H9 (cell line): ENCODE results near the gene RSPRY1. TPM values are rescaled to one million over a fixed set of nuclear protein-coding genes. Genes with fewer than 3 reads are reported as not detected.

Experiments
- DNase-seq: peaks from one replicate; pipeline ENCODE4 v3.0.0-alpha.2; 2017
- H2AFZ ChIP-seq: one replicate; pipeline ENCODE4 v1.6.1; 2013; ENCODE audit warnings: mild to moderate bottlenecking, low read length, control low read depth, moderate library complexity
- H2AK5ac ChIP-seq: 2 replicates; pipeline ENCODE4 v1.6.1; 2013; ENCODE audit warnings: low read length, control low read depth, mixed read lengths; ENCODE audit not compliant: insufficient read length
- H2BK120ac ChIP-seq: one replicate; pipeline ENCODE4 v1.6.1; 2013; ENCODE audit warnings: low read depth, mild to moderate bottlenecking, low read length, control low read depth, inconsistent platforms; ENCODE audit not compliant: poor library complexity, severe bottlenecking
- H2BK12ac ChIP-seq: 2 replicates; pipeline ENCODE4 v1.6.1; 2013; ENCODE audit warnings: low read length, control low read depth, mixed read lengths, low read depth; ENCODE audit not compliant: insufficient read length
- H2BK15ac ChIP-seq: 2 replicates; pipeline ENCODE4 v1.6.1; 2013; ENCODE audit warnings: low read depth, low read length, control low read depth
- H2BK20ac ChIP-seq: one replicate; pipeline ENCODE4 v1.6.1; 2013; ENCODE audit warnings: low read depth, mild to moderate bottlenecking, low read length, control low read depth, inconsistent platforms; ENCODE audit not compliant: poor library complexity, severe bottlenecking
- H2BK5ac ChIP-seq: 2 replicates; pipeline ENCODE4 v1.6.1; 2013; ENCODE audit warnings: low read length, control low read depth, mixed read lengths; ENCODE audit not compliant: insufficient read length
- H3K14ac ChIP-seq: 2 replicates; pipeline ENCODE4 v1.6.1; 2013; ENCODE audit warnings: low read length, control low read depth; ENCODE audit not compliant: insufficient read depth
- H3K18ac ChIP-seq: 2 replicates; pipeline ENCODE4 v1.6.1; 2013; ENCODE audit warnings: low read depth, mild to moderate bottlenecking, mixed read lengths, low read length, control low read depth; ENCODE audit not compliant: insufficient read length
- H3K23ac ChIP-seq: 2 replicates; pipeline ENCODE4 v1.6.1; 2013; ENCODE audit warnings: low read length, control low read depth, mixed read lengths, low read depth; ENCODE audit not compliant: insufficient read length
- H3K23me2 ChIP-seq: 2 replicates; pipeline ENCODE4 v1.6.1; 2013; ENCODE audit warnings: low read depth, mild to moderate bottlenecking, mixed read lengths, low read length, control low read depth; ENCODE audit not compliant: insufficient read length, poor library complexity, severe bottlenecking
- H3K27ac ChIP-seq: 2 replicates; pipeline ENCODE4 v1.5.1; 2013; ENCODE audit warnings: low read length, control low read depth, mixed read lengths, low read depth; ENCODE audit not compliant: insufficient read length
- H3K27me3 ChIP-seq: 2 replicates; pipeline ENCODE4 v1.6.1; 2013; ENCODE audit warnings: low read length, control low read depth, inconsistent platforms; ENCODE audit not compliant: insufficient read depth
- H3K4ac ChIP-seq: 2 replicates; pipeline ENCODE4 v1.6.1; 2013; ENCODE audit warnings: low read depth, mild to moderate bottlenecking, control low read depth, inconsistent platforms, low read length, moderate library complexity
- H3K4me1 ChIP-seq: 2 replicates; pipeline ENCODE4 v1.6.1; 2013; ENCODE audit warnings: low read length, control low read depth, inconsistent platforms; ENCODE audit not compliant: insufficient read depth
- H3K4me2 ChIP-seq: 2 replicates; pipeline ENCODE4 v1.6.1; 2013; ENCODE audit warnings: low read length, control low read depth, mixed read lengths; ENCODE audit not compliant: insufficient read length, insufficient read depth
- H3K56ac ChIP-seq: 2 replicates; pipeline ENCODE4 v1.6.1; 2013; ENCODE audit warnings: low read depth, mild to moderate bottlenecking, mixed read lengths, low read length, control low read depth; ENCODE audit not compliant: insufficient read length
- H3K79me1 ChIP-seq: 2 replicates; pipeline ENCODE4 v1.6.1; 2013; ENCODE audit warnings: low read depth, mild to moderate bottlenecking, moderate library complexity, low read length, control low read depth, inconsistent platforms; ENCODE audit not compliant: insufficient read depth, poor library complexity, severe bottlenecking
- H3K79me2 ChIP-seq: 2 replicates; pipeline ENCODE4 v1.6.1; 2013; ENCODE audit warnings: low read length, control low read depth, inconsistent platforms; ENCODE audit not compliant: insufficient read depth
- H3K9ac ChIP-seq: 2 replicates; pipeline ENCODE4 v1.6.1; 2013; ENCODE audit warnings: low read length, control low read depth, mixed read lengths; ENCODE audit not compliant: insufficient read length; ENCODE audit errors: extremely low read depth
- H3K9me3 ChIP-seq: one replicate; pipeline ENCODE4 v1.6.1; 2013; ENCODE audit warnings: low read depth, low read length, inconsistent platforms; ENCODE audit not compliant: control insufficient read depth
- H3T11ph ChIP-seq: one replicate; pipeline ENCODE4 v1.6.1; 2013; ENCODE audit warnings: mild to moderate bottlenecking, low read length, control low read depth, inconsistent platforms
- H4K20me1 ChIP-seq: one replicate; pipeline ENCODE4 v1.6.1; 2013; ENCODE audit not compliant: control insufficient read depth, insufficient read length, insufficient read depth
- H4K5ac ChIP-seq: 2 replicates; pipeline ENCODE4 v1.6.1; 2013; ENCODE audit warnings: low read depth, mild to moderate bottlenecking, mixed read lengths, low read length, control low read depth; ENCODE audit not compliant: insufficient read length
- H4K8ac ChIP-seq: replicated peaks from 2 replicates; pipeline ENCODE4 v1.6.1; 2013; ENCODE audit warnings: low read length, control low read depth, mixed read lengths, low read depth; ENCODE audit not compliant: insufficient read length
- H4K91ac ChIP-seq: 2 replicates; pipeline ENCODE4 v1.6.1; 2013; ENCODE audit warnings: low read depth, mild to moderate bottlenecking, moderate library complexity, mixed read lengths, low read length, control low read depth; ENCODE audit not compliant: insufficient read length
- H3K27ac Mint-ChIP-seq, 3 experiments: 2 replicates in 2 of 3; 3 replicates in 1 of 3; pipeline ENCODE4 v1.8.0; 2020 to 2021; ENCODE audit warnings: mixed read lengths in 3 of 3, mild to moderate bottlenecking in 1 of 3, moderate library complexity in 1 of 3
- H3K27me3 Mint-ChIP-seq: 2 replicates; pipeline ENCODE4 v1.8.0; 2021; ENCODE audit warnings: low read depth, mild to moderate bottlenecking, moderate library complexity, mixed read lengths
- H3K36me3 Mint-ChIP-seq, 3 experiments: 2 replicates in 2 of 3; 3 replicates in 1 of 3; pipeline ENCODE4 v1.8.0; 2020 to 2021; ENCODE audit warnings: low read depth in 3 of 3, mixed read lengths in 3 of 3; ENCODE audit not compliant: insufficient read depth in 1 of 3
- H3K4me1 Mint-ChIP-seq, 2 experiments: 2 replicates each; pipeline ENCODE4 v1.8.0; 2020; ENCODE audit warnings: mixed read lengths in 2 of 2
- H3K4me3 Mint-ChIP-seq, 2 experiments: 2 replicates in 1 of 2; 3 replicates in 1 of 2; pipeline ENCODE4 v1.8.0; 2020 to 2021; ENCODE audit warnings: mild to moderate bottlenecking in 2 of 2, mixed read lengths in 2 of 2, moderate library complexity in 1 of 2
- H3K9me3 Mint-ChIP-seq, 2 experiments: 2 replicates in 1 of 2; 3 replicates in 1 of 2; pipeline ENCODE4 v1.8.0; 2020; ENCODE audit warnings: mild to moderate bottlenecking in 2 of 2, mixed read lengths in 2 of 2, moderate library complexity in 1 of 2
- WGBS: extraction: QIAGEN DNeasy Blood & Tissue Kit; methylation state at CpG from one replicate; pipeline ENCODE4 v1.1.7; 2013; ENCODE audit warnings: missing lambda C conversion rate, low lambda C conversion rate, mixed read lengths; ENCODE audit not compliant: insufficient read length; ENCODE audit errors: extremely low coverage; 5-methylcytosine and 5-hydroxymethylcytosine counted together
- total RNA-seq: library from RNA; stranded (reverse); gene quantifications from 2 replicates; pipeline ENCODE4 v1.2.1, GENCODE V29; 2021
- TF ChIP-seq, protein P1 (sequence below): fragments of 200-600 bp; sonication (generic); conservative IDR thresholded peaks from 3 replicates; pipeline ENCODE4 v1.8.0; 2021; ENCODE audit warnings: antibody characterized with exemption, mild to moderate bottlenecking

Gene RSPRY1
- total RNA-seq, 1 experiment from 2014 or later: 36.1 TPM

DNA sequence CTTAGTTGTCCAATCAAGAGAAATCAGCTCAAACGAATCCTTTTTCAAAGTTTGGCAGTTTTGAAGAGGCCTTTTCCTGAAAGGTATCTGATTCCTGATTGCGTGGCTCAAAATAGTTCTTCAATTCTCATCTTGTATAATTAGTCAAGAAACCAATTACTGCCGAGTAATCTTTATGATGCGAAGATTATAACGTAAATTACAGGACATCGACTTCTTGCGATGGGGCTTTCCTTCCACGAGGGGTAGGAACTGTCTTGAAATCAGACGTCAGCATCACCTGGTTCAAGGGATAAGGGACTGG, 58.3 kb downstream of the RSPRY1 start:
- Histone ChIP-seq H3K14ac (peak overlapping the region; percentile 77; the same call in 1 of the 2 replicates), H2AK5ac (no peak overlapping the region), H3K9me3 (no peaks in the 10 kb centered on the region), H3K79me2 (no peaks in the 10 kb centered on the region), H3K4ac (no peak overlapping the region), H4K8ac (no peak overlapping the region), H4K91ac (no peak overlapping the region), H2BK120ac (no peak overlapping the region), H3K23ac (no peak overlapping the region), H3K79me1 (no peaks in the 10 kb centered on the region), H3K4me1 (no peaks in the 10 kb centered on the region), H3T11ph (no peak overlapping the region), H2BK20ac (no peak overlapping the region), H3K56ac (no peak overlapping the region), H3K4me2 (peak overlapping the region; percentile 78), H4K20me1 (no peaks in the 10 kb centered on the region), H3K9ac (peak overlapping the region; percentile 40), H4K5ac (no peak overlapping the region), H3K18ac (no peak overlapping the region), H2BK5ac (no peak overlapping the region), H2BK15ac (no peak overlapping the region), H3K23me2 (peaks cover 4% of the 10 kb centered on the region), H3K27ac (no peak overlapping the region), H2AFZ (peak overlapping the region; percentile 63), H2BK12ac (no peak overlapping the region), H3K27me3 (no peaks in the 10 kb centered on the region)
- Mint-ChIP-seq H3K27ac (peak overlapping the region; percentile 21 to 96 (median 96); a peak in 5 of 7 replicates), H3K9me3 (no peaks in the 10 kb centered on the region), H3K27me3 (no peaks in the 10 kb centered on the region; the same call in 1 of the 2 replicates), H3K4me3 (peak overlapping the region; percentile 79 to 91), H3K4me1 (peaks cover 10 to 15% of the 10 kb centered on the region in 2 experiments), H3K36me3 (peaks cover 0 to 4% (median under 1%) of the 10 kb centered on the region in 3 experiments; a peak in 3 of 7 replicates)
- no CpG with 5 or more reads among the region's 9 CpGs for WGBS
- DNase-seq: no peak
- TF ChIP-seq, protein P1, sequence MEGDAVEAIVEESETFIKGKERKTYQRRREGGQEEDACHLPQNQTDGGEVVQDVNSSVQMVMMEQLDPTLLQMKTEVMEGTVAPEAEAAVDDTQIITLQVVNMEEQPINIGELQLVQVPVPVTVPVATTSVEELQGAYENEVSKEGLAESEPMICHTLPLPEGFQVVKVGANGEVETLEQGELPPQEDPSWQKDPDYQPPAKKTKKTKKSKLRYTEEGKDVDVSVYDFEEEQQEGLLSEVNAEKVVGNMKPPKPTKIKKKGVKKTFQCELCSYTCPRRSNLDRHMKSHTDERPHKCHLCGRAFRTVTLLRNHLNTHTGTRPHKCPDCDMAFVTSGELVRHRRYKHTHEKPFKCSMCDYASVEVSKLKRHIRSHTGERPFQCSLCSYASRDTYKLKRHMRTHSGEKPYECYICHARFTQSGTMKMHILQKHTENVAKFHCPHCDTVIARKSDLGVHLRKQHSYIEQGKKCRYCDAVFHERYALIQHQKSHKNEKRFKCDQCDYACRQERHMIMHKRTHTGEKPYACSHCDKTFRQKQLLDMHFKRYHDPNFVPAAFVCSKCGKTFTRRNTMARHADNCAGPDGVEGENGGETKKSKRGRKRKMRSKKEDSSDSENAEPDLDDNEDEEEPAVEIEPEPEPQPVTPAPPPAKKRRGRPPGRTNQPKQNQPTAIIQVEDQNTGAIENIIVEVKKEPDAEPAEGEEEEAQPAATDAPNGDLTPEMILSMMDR: no peak
